NCI-H2227 treated with DMSO at 0.1 percent for 48 hours (cell line): ENCODE results near the gene OR4D2.

Source experiments
- DNase-seq: peaks from one replicate; lab custom pipeline; 2025; lab: John Stamatoyannopoulos, UW

Gene OR4D2

GRCh38 chr17:58174871-58175270 is 8.1 kb downstream of the OR4D2 start:
- DNase-seq = no peak

DNA sequence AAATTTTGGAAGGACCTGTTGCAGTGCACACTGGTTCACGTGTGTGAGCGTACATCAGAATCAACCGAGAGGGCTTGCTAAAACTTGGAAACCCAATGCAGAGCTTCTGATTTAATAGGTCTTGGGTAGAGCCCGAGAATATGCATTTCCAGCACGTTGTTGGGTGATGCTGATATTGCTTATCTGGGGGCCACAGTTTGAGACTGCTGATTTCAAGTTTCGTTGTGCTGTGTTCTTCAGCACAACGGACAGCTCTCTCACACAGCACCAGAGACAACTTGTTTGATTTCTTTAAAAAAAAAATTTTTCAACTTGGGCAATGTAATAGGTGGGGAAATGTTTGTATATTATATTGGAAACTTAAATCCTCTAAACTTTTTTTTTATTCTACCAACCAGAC is 9.4 kb downstream of the OR4D2 start:
- DNase-seq = no peak

- no peak for DNase-seq
Observed at GRCh38 chr17:58181796-58182195, 15.0 kb downstream of the OR4D2 start.

- DNase-seq = no peak
Observed at GRCh38 chr17:58183514-58183913, 16.7 kb downstream of the OR4D2 start.

DNA sequence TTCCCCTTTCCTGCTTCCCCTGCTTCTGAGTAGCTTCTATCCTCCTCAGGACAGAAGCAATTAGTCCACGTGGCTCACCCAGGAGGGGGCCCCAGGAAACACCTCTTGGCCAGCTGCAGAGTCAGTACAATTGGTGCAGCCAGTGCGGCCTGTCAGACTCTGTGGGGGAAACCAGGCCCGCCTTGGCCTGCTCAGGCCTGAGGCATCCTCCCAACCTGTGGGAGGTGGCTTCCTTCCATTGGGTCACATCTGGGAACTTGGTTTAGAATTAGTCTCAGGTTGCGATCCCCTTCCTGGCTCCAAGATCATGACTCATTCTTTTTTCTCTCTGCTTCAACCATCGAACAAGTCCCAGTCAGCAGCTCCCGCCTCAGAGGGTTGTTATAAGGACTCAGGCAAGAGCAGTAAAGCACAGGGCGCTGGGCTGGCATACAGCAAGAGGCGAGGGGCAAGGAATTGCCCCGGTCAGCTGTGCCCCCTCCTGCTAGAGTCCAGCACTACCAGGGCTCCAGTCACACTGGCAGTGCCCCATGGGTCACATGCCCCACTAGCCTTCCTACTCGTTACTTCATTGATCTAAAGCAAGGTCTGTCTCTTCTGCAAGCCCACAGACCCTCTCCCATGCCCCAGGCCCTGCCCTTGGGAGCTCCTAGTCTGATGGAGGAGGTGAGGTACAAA is 17.7 kb downstream of the OR4D2 start:
- DNase-seq = no peak

DNA sequence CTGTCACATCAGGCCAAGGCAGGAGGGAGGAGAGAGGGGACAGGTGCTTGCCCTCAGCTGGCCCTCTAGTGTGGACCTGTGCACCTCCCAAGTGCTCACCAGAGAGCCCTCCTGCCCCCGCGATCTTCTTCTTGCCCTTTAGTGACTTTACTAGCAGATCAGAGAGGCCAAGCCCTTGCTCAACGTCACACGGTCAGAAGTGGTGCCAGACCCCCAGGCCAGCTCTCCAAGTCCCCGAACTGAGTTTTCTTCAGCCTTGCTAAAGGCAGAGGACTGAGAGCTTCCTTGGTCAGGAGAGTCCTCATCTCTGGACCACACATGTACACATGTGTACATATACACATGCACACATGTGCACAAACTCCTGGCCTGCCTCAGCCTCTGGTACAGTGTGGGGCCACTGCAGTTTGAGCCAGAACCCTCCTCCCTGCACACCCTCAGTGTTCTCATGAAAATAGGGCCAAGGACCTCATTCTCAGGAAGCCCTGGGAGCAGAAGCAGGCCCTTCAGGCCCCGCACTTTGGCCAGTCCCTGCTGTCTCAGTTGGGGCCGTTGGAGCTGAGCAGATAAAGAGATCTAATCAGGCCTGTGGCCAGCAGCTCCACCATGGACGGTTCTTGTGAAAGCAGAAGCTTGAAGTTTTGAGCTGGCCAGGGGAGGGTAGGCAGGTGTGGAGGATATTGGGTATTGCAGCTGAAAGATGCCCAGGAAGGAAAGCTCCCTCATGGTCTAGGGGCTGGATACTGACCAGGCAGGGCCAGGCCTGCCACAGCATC is 18.4 kb downstream of the OR4D2 start:
- no peak for DNase-seq

DNA sequence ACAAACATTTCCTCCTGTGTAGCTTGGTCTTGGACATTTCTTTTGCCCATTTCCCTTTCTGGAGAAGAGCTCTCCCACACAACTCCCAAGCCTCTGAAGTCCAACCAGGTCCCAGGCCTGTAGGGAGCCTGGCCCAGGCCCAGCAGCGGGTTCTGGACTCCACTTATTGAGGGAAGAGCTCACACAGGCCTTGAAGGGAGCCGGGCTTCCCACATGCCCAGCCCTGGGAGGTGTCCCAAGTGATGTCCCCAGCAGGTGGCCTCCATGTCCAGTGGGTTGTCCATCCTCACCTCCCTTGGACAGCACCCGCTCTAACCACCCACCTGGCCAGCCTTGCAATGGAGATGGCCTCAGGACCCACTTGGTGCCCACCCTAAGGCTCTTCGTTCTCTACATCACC is 19.8 kb downstream of the OR4D2 start:
- DNase-seq = no peak

- no peak for DNase-seq
Observed at GRCh38 chr17:58187063-58187462, 20.3 kb downstream of the OR4D2 start.

DNA sequence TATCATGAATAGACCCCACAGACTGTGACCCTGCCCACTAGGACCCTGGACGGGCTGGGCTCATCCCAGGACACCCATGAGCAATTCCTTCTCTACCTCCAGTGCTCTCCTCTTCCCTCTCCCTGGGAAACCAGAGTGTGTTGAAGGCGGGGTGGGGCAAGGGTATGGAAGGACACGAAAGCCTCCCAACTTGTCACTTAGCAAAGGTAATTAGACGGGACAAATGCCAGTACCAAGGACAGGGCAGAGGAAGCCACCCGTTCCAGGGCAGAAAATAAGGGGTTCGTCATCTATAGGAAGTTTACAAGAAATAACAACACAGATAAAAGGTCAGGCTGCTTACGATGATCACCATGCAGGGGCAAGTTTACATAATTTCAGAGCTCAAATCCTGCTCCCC is 20.9 kb downstream of the OR4D2 start:
- no peak for DNase-seq

DNA sequence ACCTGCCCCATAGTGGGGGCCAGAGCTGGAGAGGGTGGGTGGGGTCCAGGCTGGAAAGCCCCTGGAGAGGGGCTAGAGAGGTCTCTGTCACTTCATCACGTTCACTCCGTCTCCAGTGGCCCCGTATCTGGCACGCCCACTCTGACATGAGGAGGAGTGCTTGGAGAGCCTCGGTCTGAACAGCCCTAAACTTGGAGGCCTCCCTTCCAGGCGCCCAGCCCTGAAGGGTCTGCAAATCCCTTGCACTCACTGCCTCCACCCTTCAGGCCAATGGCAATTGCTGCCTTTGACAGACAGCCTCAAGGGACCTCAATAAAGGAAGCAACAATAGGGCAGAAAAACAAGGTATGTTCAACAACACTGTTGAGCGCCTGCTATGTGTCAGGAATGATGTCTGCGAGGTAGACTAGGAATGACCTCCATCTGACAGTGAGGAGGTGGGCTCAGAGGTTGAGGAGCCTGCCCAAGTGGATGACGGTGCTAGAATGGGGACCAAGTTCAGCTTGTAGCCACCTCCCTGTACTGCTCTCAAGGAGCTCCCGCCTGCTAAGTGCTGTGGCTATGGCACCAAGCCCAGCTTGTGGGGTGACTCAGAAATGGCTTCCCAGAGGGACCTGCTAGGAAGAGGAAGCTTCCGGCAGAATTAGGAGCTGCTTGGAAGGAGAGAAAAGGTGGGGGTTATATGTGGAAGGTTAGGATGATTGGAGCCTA is 22.8 kb downstream of the OR4D2 start:
- DNase-seq = no peak

GRCh38 chr17:58191241-58191896 is 24.6 kb downstream of the OR4D2 start:
- DNase-seq = no peak

DNA sequence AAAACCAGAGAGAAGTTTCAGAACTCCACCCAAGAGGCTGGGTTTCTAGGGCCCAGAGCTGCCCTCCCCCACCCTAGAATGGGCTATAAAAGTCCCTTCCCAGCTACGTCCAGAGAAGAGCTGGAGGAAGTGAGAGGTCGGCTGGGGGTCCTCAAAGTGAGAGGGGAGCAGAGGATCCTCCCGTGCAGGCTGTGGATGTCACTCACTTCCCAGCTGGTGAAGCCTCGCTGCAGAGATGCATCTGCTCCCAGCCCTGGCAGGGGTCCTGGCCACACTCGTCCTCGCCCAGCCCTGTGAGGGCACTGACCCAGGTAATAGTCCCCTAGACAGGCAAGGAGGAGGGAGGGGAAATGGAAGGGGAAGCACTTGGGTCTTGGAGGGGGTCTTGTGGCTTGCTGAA is 25.8 kb downstream of the OR4D2 start, which contains the start of gene EPX:
TSS of gene EPX (plus strand) at position 115 of the 400 bp plus-strand sequence. CDS start at position 236, 121 bp downstream.
- no peak for DNase-seq

DNA sequence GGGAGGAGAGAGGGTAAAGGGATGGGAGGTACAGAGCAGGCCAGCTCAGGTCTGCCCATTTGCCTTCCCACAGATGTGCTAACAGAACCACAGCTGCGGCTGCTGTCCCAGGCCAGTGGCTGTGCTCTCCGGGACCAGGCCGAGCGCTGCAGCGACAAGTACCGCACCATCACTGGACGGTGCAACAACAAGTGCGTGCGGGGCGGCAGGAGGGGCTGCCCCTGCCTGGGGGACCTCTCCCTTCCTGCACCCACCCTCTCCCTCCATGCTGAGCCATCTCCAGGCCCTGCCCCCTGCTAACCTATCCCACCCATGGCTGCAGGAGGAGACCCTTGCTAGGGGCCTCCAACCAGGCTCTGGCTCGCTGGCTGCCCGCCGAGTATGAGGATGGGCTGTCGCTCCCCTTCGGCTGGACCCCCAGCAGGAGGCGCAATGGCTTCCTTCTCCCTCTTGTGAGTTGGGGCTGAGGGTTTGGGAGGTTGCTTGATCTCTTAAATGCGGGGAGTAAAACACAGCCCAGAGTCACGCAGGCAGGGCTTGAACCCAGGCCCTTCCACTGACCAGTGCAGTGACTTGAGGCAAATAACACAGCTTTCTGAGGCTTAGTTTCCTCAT is 27.0 kb downstream of the OR4D2 start:
- DNase-seq = no peak

- DNase-seq = no peak
Observed at GRCh38 chr17:58195518-58196123, 28.8 kb downstream of the OR4D2 start.

GRCh38 chr17:58196610-58197009 is 29.8 kb downstream of the OR4D2 start:
- no peak for DNase-seq

DNA sequence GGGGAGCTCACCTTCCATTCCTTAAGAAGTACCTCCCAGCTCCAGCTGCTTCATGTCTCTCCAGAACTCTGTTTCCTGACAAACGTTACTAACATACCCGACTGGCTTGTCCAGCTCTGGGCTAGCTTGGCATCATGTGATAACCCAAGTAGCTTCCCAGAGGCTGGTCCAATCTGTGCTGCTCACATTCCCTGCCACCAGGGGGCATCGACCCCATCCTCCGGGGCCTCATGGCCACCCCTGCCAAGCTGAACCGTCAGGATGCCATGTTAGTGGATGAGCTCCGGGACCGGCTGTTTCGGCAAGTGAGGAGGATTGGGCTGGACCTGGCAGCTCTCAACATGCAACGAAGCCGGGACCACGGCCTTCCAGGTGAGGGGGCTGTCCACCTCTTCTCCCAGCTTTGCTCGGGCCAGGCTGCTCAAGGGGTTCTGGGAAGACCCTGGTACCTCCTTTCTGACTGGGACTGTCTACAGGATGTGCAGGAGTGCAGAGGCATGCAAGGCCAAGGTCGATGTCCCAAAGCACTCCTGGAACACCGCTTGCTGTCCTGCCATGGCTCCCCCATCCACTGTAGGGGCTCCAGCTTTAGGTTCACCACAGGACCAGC is 33.3 kb downstream of the OR4D2 start:
- peak; percentile 65 for DNase-seq

DNA sequence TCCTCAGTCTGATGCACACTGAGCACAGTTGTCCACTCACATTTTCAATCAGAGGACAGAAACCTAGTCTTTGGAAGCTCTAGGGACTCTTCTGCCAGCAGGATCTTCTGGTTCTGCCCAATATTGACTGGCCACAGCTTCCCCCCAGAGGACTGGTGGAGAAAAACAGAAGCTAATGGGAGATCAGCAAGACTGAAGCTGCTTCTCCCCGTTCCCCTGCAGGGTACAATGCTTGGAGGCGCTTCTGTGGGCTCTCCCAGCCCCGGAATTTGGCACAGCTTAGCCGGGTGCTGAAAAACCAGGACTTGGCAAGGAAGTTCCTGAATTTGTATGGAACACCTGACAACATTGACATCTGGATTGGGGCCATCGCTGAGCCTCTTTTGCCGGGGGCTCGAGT is 36.1 kb downstream of the OR4D2 start:
- no peak for DNase-seq

- DNase-seq = no peak
Observed at GRCh38 chr17:58204796-58205195, 38.0 kb downstream of the OR4D2 start.

- no peak for DNase-seq
Observed at GRCh38 chr17:58205936-58206335, 39.2 kb downstream of the OR4D2 start.

DNA sequence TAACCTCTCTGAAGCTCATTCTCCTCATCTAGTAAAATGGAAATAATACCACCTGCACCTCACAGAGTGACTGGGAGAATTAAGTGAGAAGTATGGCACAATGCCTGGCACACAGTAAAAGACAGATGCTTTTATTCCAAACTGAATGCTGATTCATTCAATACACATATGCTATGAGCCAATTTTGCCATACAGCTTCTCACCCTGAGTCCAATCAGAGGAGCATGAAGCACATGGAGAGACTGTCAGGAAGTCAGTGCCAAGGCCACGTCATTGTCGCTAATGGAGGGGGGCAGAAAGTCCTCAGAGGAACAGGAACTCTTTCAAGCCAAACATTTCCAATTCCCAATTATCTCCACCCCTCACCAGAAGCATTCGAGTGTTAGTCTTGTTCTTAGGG is 40.7 kb downstream of the OR4D2 start:
- DNase-seq = no peak

DNA sequence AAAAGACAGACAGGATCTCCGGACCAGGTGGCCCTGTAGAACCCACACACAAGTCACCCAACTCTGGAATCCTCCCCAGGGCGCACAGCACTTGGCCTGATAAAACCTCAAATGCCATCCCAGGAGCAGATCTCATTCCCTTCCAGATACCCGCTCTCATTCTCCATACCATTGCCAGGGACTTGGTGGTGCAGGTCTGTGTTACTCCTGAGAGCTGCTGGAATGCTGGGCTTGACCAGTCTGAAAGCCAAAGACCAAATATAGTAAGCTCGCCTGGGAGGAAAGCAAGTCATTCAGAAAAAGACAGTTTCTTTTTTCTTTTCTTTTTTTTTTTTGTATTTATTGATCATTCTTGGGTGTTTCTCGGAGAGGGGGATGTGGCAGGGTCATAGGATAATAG is 41.6 kb downstream of the OR4D2 start:
- no peak for DNase-seq
